Measurements from ENCODE around the gene CCDC13. TPM values are rescaled to one million over a fixed set of nuclear protein-coding genes. Genes with fewer than 3 reads are reported as not detected.

CCDC13 gene
- total and polyA plus RNA-seq, 2 of the 13 experiments (the other 11 are each of a cell fraction or from before 2014, with no cell fraction given): 0.22 to 0.51 TPM

GRCh38 chr3:42751609-42752008, 21.4 kb downstream of the CCDC13 start:
- no peak for ATAC-seq
- Histone ChIP-seq H3K4me2 (ENCODE audit: low read depth, low read length) (no peak overlapping the region), H4K20me1 (ENCODE audit: insufficient read depth, low read length) (no peaks in the 10 kb centered on the region), H3K4me1 (ENCODE audit: insufficient read depth, low read length) (peaks cover 53% of the 10 kb centered on the region), H3K36me3 (replicated peaks in 1 of 2; ENCODE audit: control insufficient read depth in 1 of 2, insufficient read depth in 2 of 2, low read length in 2 of 2) (no peaks in the 10 kb centered on the region), H2AFZ (ENCODE audit: low read length) (no peak overlapping the region), H3K4me3 (replicated peaks in 1 of 3; ENCODE audit: insufficient read depth in 1 of 3, low read depth in 2 of 3, low read length in 3 of 3) (no peak overlapping the region), H3K27me3 (ENCODE audit: control insufficient read depth in 1 of 2, insufficient read depth in 2 of 2, low read length in 2 of 2) (no peaks in the 10 kb centered on the region), H3K9ac (ENCODE audit: insufficient read depth, low read depth, low read length) (no peak overlapping the region), H3K27ac (ENCODE audit: extremely low read length, insufficient read depth, low read length) (no peak overlapping the region), H3K79me2 (ENCODE audit: insufficient read depth, low read length) (no peaks in the 10 kb centered on the region), H3K9me3 (ENCODE audit: low read length) (no peaks in the 10 kb centered on the region)
- POLR2A ChIA-PET: no interaction called here
- CTCF ChIA-PET (ENCODE audit: low intra/inter-chr PET ratio, low total read pairs): no interaction called here
- WGBS (ENCODE audit: low lambda C conversion rate): 71% methylated on average over 8 of the region's 9 CpGs
- BruUV-seq (replicated peaks): no TSS peak
- in situ Hi-C loops (cut with HindIII; ENCODE audit: extremely low pct_ligation_motif_present, low pct_unique_long_range_greater_than_20kb) (no loop called here), intact Hi-C loops (cut with micrococcal nuclease; ENCODE audit: unreplicated experiment) (no loop called here)
- FAIRE-seq: no peak
- no peak for TF ChIP-seq ZNF580 (CRISPR knock-in tag; IDR thresholded peaks at IDR 0.05; ENCODE audit: borderline replicate concordance, low read depth)
- no peak for DNase-seq (ENCODE audit: low spot score)

GRCh38 chr3:42750834-42751233, 22.2 kb downstream of the CCDC13 start:
- no TSS peak for BruUV-seq (replicated peaks)
- H3K4me1 ChIP-seq (ENCODE audit: insufficient read depth, low read length): peaks cover 53% of the 10 kb centered on the region
- CTCF ChIA-PET (ENCODE audit: low intra/inter-chr PET ratio, low total read pairs): no interaction called here
- H3K79me2 ChIP-seq (ENCODE audit: insufficient read depth, low read length): no peaks in the 10 kb centered on the region
- POLR2A ChIA-PET: interaction anchor here (1.9 kb wide), 1 partner anchor 54 kb away, joined by 9 read pairs; the partner anchor contains the start of gene HIGD1A
- ATAC-seq: no peak
- no peaks in the 10 kb centered on the region for H3K9me3 ChIP-seq (ENCODE audit: low read length)
- no peak overlapping the region for H3K9ac ChIP-seq (ENCODE audit: insufficient read depth, low read depth, low read length)
- DNase-seq (ENCODE audit: low spot score): no peak
- H3K36me3 ChIP-seq (replicated peaks in 1 of 2; ENCODE audit: control insufficient read depth in 1 of 2, insufficient read depth in 2 of 2, low read length in 2 of 2): no peaks in the 10 kb centered on the region
- no peaks in the 10 kb centered on the region for H3K27me3 ChIP-seq (ENCODE audit: control insufficient read depth in 1 of 2, insufficient read depth in 2 of 2, low read length in 2 of 2)
- FAIRE-seq: no peak
- no peak overlapping the region for H3K27ac ChIP-seq (ENCODE audit: extremely low read length, insufficient read depth, low read length)
- 98% methylated on average over 6 of the region's 7 CpGs for WGBS (ENCODE audit: low lambda C conversion rate)
- H3K4me2 ChIP-seq (ENCODE audit: low read depth, low read length): no peak overlapping the region
- intact Hi-C loops (cut with micrococcal nuclease; ENCODE audit: unreplicated experiment): no loop called here
- H2AFZ ChIP-seq (ENCODE audit: low read length): no peak overlapping the region
- H3K4me3 ChIP-seq (replicated peaks in 1 of 3; ENCODE audit: insufficient read depth in 1 of 3, low read depth in 2 of 3, low read length in 3 of 3): no peak overlapping the region
- in situ Hi-C loops (cut with HindIII; ENCODE audit: extremely low pct_ligation_motif_present, low pct_unique_long_range_greater_than_20kb): no loop called here
- no peaks in the 10 kb centered on the region for H4K20me1 ChIP-seq (ENCODE audit: insufficient read depth, low read length)
- TF ChIP-seq RAD51 (IDR thresholded peaks at IDR 0.05; ENCODE audit: borderline replicate concordance) (no peak), HOXD1 (CRISPR knock-in tag; IDR thresholded peaks at IDR 0.05) (no peak), KLF9 (CRISPR knock-in tag; IDR thresholded peaks at IDR 0.05; ENCODE audit: low read depth) (no peak), SNAPC4 (CRISPR knock-in tag; IDR thresholded peaks at IDR 0.05) (no peak), ATF3 (CRISPR knock-in tag; IDR thresholded peaks at IDR 0.05) (no peak), ONECUT2 (CRISPR knock-in tag; IDR thresholded peaks at IDR 0.05) (no peak), PHF5A (CRISPR knock-in tag; IDR thresholded peaks at IDR 0.05; ENCODE audit: low read depth, unreplicated experiment) (no peak), POLR2A (IDR thresholded peaks at IDR 0.05; ENCODE audit: insufficient read depth in 1 of 2, low read depth in 2 of 2, low read length in 2 of 2) (no peak), AKAP8 (CRISPR knock-in tag; IDR thresholded peaks at IDR 0.05) (no peak), DZIP1 (CRISPR knock-in tag; IDR thresholded peaks at IDR 0.05) (no peak), ZBTB21 (CRISPR knock-in tag; IDR thresholded peaks at IDR 0.05) (no peak)

Measured in HepG2 (cell line).